GM21515 (cell line): ENCODE data around the gene TRIM46.
A peak's percentile ranks its signal among the peaks of the same experiment; 100 is the strongest.
"Not testable (repeated sequence)": the region's sequence is repeated elsewhere in the genome, so short reads cannot be mapped to it uniquely, and the experiment has no call there.

Source experiments
- ATAC-seq: cut with Tn5 transposase; IDR thresholded peaks from one replicate; pipeline ENCODE4 v1.9.1; 2021; ENCODE audit not compliant: unreplicated experiment

TRIM46 gene

GRCh38 chr1:155137154-155137949 is 36.3 kb upstream of the TRIM46 start:
- no peak for ATAC-seq

- peak; percentile 70 for ATAC-seq
Observed at GRCh38 chr1:155139895-155140629, 33.6 kb upstream of the TRIM46 start, which contains the start of gene DPM3. Gene DPM3, minus strand, starts transcription at chr1:155140531. Its CDS starts 291 bp downstream, at chr1:155140240.

GRCh38 chr1:155140630-155140953 is 33.1 kb upstream of the TRIM46 start:
- no peak for ATAC-seq

- no peak for ATAC-seq
Observed at GRCh38 chr1:155141749-155142148, 31.9 kb upstream of the TRIM46 start.

- no peak for ATAC-seq
Observed at GRCh38 chr1:155145491-155145890, 28.2 kb upstream of the TRIM46 start.

GRCh38 chr1:155155996-155156643 is 17.5 kb upstream of the TRIM46 start:
- ATAC-seq: not testable (repeated sequence)

GRCh38 chr1:155158991-155159390 is 14.7 kb upstream of the TRIM46 start:
- ATAC-seq: no peak

GRCh38 chr1:155160128-155160527 is 13.5 kb upstream of the TRIM46 start:
- no peak for ATAC-seq

GRCh38 chr1:155162631-155163030 is 11.0 kb upstream of the TRIM46 start:
- not testable (repeated sequence) for ATAC-seq

GRCh38 chr1:155163785-155164184 is 9.9 kb upstream of the TRIM46 start:
- ATAC-seq: not testable (repeated sequence)

- ATAC-seq: not testable (repeated sequence)
Observed at GRCh38 chr1:155164625-155165024, 9.0 kb upstream of the TRIM46 start.

GRCh38 chr1:155166051-155166470 is 7.6 kb upstream of the TRIM46 start:
- ATAC-seq: no peak

- ATAC-seq: no peak
Observed at GRCh38 chr1:155166471-155167165, 7.0 kb upstream of the TRIM46 start.

- ATAC-seq: no peak
Observed at GRCh38 chr1:155167166-155168104, 6.2 kb upstream of the TRIM46 start.

GRCh38 chr1:155168105-155168445 is 5.6 kb upstream of the TRIM46 start:
- ATAC-seq: not testable (repeated sequence)

GRCh38 chr1:155168456-155169210 is 5.0 kb upstream of the TRIM46 start:
- no peak for ATAC-seq

GRCh38 chr1:155169541-155169940 is 4.1 kb upstream of the TRIM46 start:
- ATAC-seq: no peak

GRCh38 chr1:155170101-155170785 is 3.4 kb upstream of the TRIM46 start:
- no peak for ATAC-seq

- no peak for ATAC-seq
Observed at GRCh38 chr1:155170806-155171205, 2.8 kb upstream of the TRIM46 start.
